ENCODE data around the gene ADARB2.

DNA sequence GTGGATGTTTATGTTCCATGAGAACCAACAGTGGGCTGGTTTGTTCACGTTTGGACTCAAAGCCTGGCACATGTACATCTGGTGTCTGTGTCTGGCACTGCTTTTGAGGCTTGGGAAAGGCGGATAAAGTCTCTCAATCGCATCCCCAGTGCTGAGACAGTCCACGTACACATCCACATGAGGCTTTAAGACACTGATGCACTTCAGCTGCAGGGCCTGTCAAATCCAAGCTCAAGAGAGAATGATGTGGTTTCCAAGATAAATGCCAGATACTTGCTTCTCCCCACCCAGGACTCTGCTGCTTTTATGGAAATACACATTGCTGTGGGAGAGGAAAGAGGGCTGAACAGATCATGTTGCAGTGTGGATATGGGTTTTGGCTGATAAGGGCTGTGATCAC is 178.4 kb downstream of the ADARB2 start:
- no peak for TF ChIP-seq CTCF (conservative IDR thresholded peaks at IDR 0.05; ENCODE audit: low read depth in 2 of 2)
- no peak for TF ChIP-seq EZH2 (IDR thresholded peaks at IDR 0.05; ENCODE audit: low read depth, unreplicated experiment)
- no peak for TF ChIP-seq REST (IDR thresholded peaks at IDR 0.05; ENCODE audit: unreplicated experiment)
- no peak for TF ChIP-seq CREB1 (CRISPR knock-in tag; IDR thresholded peaks at IDR 0.05; ENCODE audit: low read depth)
- no peak for TF ChIP-seq POLR2AphosphoS5 (IDR thresholded peaks at IDR 0.05; ENCODE audit: low read depth)
- TF ChIP-seq EZH2phosphoT487 (IDR thresholded peaks at IDR 0.05; ENCODE audit: unreplicated experiment): no peak
